Liver (tissue), 9 donors: ENCODE results near the gene SASH1. TPM values are rescaled to one million over a fixed set of nuclear protein-coding genes. Genes with fewer than 3 reads are reported as not detected.

Source experiments
- DNase-seq: peaks from one replicate; pipeline ENCODE4 v3.0.0-alpha.2; 2017; ENCODE audit warnings: low spot score
- H3K27ac ChIP-seq, 2 donors: one replicate each; pipeline ENCODE4 v1.7.0; 2013; ENCODE audit warnings: inconsistent platforms in 2 of 2, low read length in 2 of 2, control low read depth in 1 of 2, low read depth in 1 of 2, mild to moderate bottlenecking in 1 of 2
- H3K27me3 ChIP-seq, 4 donors: one replicate each; pipeline versions ENCODE4 v1.6.1 to v1.7.0; 2013; ENCODE audit warnings: low read length in 3 of 4, inconsistent platforms in 1 of 4, mild to moderate bottlenecking in 1 of 4, moderate library complexity in 1 of 4; ENCODE audit not compliant: control insufficient read depth in 4 of 4, insufficient read depth in 4 of 4
- H3K36me3 ChIP-seq, 4 donors: one replicate each; pipeline versions ENCODE4 v1.6.1 to v1.7.0; 2013; ENCODE audit warnings: low read length in 3 of 4, mild to moderate bottlenecking in 3 of 4, low read depth in 1 of 4, moderate library complexity in 1 of 4; ENCODE audit not compliant: control insufficient read depth in 4 of 4, insufficient read depth in 3 of 4
- H3K4me1 ChIP-seq, 4 donors: one replicate each; pipeline versions ENCODE4 v1.6.1 to v1.7.0; 2013; ENCODE audit warnings: low read length in 3 of 4, mild to moderate bottlenecking in 3 of 4, moderate library complexity in 1 of 4; ENCODE audit not compliant: control insufficient read depth in 4 of 4, insufficient read depth in 4 of 4
- H3K4me3 ChIP-seq, 3 donors: one replicate each; pipeline versions ENCODE4 v1.6.1 to v1.7.0; 2013; ENCODE audit warnings: low read length in 3 of 3, control low read depth in 1 of 3, low read depth in 1 of 3, mild to moderate bottlenecking in 1 of 3
- H3K9ac ChIP-seq, 2 donors: one replicate each; pipeline ENCODE4 v1.7.0; 2013; ENCODE audit warnings: low read length in 2 of 2, mild to moderate bottlenecking in 2 of 2, moderate library complexity in 2 of 2, control low read depth in 1 of 2, low read depth in 1 of 2
- H3K9me3 ChIP-seq, 4 donors: one replicate each; pipeline versions ENCODE4 v1.6.1 to v1.7.0; 2013; ENCODE audit warnings: low read length in 3 of 4; ENCODE audit not compliant: control insufficient read depth in 4 of 4
- EGR1 ChIP-seq, 2 donors: IDR thresholded peaks; 2 replicates each; pipeline ENCODE4 v1.6.1; 2016 to 2018; ENCODE audit warnings: antibody characterized with exemption in 2 of 2, low read depth in 2 of 2
- HNF4A ChIP-seq, 2 donors: conservative IDR thresholded peaks; 2 replicates each; pipeline ENCODE4 v1.6.1; 2016; ENCODE audit warnings: antibody characterized with exemption in 2 of 2, mild to moderate bottlenecking in 2 of 2
- HNF4G ChIP-seq: IDR thresholded peaks from 2 replicates; pipeline ENCODE4 v1.6.1; 2016; ENCODE audit warnings: antibody characterized with exemption
- JUND ChIP-seq, 2 donors: IDR thresholded peaks; 2 replicates each; pipeline ENCODE4 v1.6.1; 2016; ENCODE audit warnings: antibody characterized with exemption in 2 of 2
- NR2F2 ChIP-seq: IDR thresholded peaks from 2 replicates; pipeline ENCODE4 v1.6.1; 2016; ENCODE audit warnings: antibody characterized with exemption
- RAD21 ChIP-seq, 2 donors: IDR thresholded peaks; 2 replicates each; pipeline ENCODE4 v1.6.1; 2016; ENCODE audit warnings: antibody characterized with exemption in 2 of 2, mild to moderate bottlenecking in 2 of 2
- RXRA ChIP-seq, 2 donors: IDR thresholded peaks; 2 replicates each; pipeline ENCODE4 v1.6.1; 2017 to 2018; ENCODE audit warnings: antibody characterized with exemption in 2 of 2, mild to moderate bottlenecking in 1 of 2
- SP1 ChIP-seq: IDR thresholded peaks from 2 replicates; pipeline ENCODE4 v1.6.1; 2018; ENCODE audit warnings: antibody characterized with exemption, mild to moderate bottlenecking
- TAF1 ChIP-seq: conservative IDR thresholded peaks from 2 replicates; pipeline ENCODE4 v1.6.1; 2016; ENCODE audit warnings: antibody characterized with exemption, mild to moderate bottlenecking
- YY1 ChIP-seq: IDR thresholded peaks from 2 replicates; pipeline ENCODE4 v1.6.1; 2016; ENCODE audit warnings: antibody characterized with exemption, mild to moderate bottlenecking
- WGBS: extraction: QIAGEN DNeasy Blood & Tissue Kit; methylation state at CpG from one replicate; pipeline ENCODE4 v1.1.7; 2013; 5-methylcytosine and 5-hydroxymethylcytosine counted together
- polyA plus RNA-seq, 2 donors: library from polyadenylated mRNA; stranded (reverse) in 1 of 2; unstranded in 1 of 2; fragments of 200-250 nt in 1 of 2; fragments of >200 nt in 1 of 2; fragmentation: Nextera tagmentation in 1 of 2; extraction: Ambion mirVana in 1 of 2; gene quantifications; one replicate each; pipeline versions ENCODE4 v1.2.1 to v1.2.3, GENCODE V29; 2013 to 2015
- total RNA-seq, 2 donors: library from RNA; depleted of rRNA; stranded (reverse); fragments of >200 nt; gene quantifications; one replicate each; pipeline ENCODE4 v1.2.3, GENCODE V29; 2014
- TF ChIP-seq, protein P1 (sequence below): IDR thresholded peaks from 2 replicates; pipeline ENCODE4 v1.6.1; 2016; ENCODE audit warnings: antibody characterized with exemption, mild to moderate bottlenecking
- TF ChIP-seq, protein P2 (sequence below): IDR thresholded peaks from 2 replicates; pipeline ENCODE4 v1.6.1; 2016; ENCODE audit warnings: antibody characterized with exemption
- TF ChIP-seq, protein P3 (sequence below): fragments of 150-350 bp; IDR thresholded peaks from 2 replicates; pipeline ENCODE4 v1.5.1; 2017; ENCODE audit warnings: improper control_type of control experiment, low read depth, low read length; ENCODE audit not compliant: missing input control
- TF ChIP-seq, protein P4 (sequence below): IDR thresholded peaks from 2 replicates; pipeline ENCODE4 v1.6.1; 2016; ENCODE audit warnings: antibody characterized with exemption
- donor health status: healthy.
- donor health status: healthy.
- donor health status: healthy.
- donor health status: healthy.
- donor health status: healthy.

Gene SASH1
- total and polyA plus RNA-seq, 4 donors, result 3.5 to 16.4 (median 7.6) TPM

DNA sequence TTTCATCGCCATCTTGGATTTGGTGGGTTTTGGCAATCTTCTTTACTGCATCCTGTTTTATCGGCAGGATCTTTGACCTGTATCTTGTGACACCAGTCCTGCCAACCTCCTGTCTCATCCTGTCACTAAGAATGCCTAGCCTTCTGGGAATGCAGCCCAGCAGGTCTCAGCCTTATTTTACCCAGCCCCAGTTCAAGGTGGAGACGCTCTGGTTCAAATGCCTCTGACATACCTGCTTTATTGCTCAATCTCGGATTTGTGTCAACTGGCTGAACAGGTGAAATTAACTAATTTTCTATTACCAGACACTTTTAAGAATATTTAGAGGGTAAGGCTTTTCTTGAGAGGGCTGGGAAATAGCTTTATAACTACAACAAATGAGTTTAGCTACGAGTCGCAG is 102.5 kb downstream of the SASH1 start:
- Histone ChIP-seq H3K9me3 (no peaks in the 10 kb centered on the region), H3K4me3 (no peak overlapping the region), H3K9ac (no peak overlapping the region), H3K27me3 (no peaks in the 10 kb centered on the region), H3K36me3 (peaks cover 0 to 5% (median under 1%) of the 10 kb centered on the region in 4 donors), H3K4me1 (no peaks in the 10 kb centered on the region), H3K27ac (no peak overlapping the region)
- DNase-seq, result no peak
- TF ChIP-seq, protein P1, sequence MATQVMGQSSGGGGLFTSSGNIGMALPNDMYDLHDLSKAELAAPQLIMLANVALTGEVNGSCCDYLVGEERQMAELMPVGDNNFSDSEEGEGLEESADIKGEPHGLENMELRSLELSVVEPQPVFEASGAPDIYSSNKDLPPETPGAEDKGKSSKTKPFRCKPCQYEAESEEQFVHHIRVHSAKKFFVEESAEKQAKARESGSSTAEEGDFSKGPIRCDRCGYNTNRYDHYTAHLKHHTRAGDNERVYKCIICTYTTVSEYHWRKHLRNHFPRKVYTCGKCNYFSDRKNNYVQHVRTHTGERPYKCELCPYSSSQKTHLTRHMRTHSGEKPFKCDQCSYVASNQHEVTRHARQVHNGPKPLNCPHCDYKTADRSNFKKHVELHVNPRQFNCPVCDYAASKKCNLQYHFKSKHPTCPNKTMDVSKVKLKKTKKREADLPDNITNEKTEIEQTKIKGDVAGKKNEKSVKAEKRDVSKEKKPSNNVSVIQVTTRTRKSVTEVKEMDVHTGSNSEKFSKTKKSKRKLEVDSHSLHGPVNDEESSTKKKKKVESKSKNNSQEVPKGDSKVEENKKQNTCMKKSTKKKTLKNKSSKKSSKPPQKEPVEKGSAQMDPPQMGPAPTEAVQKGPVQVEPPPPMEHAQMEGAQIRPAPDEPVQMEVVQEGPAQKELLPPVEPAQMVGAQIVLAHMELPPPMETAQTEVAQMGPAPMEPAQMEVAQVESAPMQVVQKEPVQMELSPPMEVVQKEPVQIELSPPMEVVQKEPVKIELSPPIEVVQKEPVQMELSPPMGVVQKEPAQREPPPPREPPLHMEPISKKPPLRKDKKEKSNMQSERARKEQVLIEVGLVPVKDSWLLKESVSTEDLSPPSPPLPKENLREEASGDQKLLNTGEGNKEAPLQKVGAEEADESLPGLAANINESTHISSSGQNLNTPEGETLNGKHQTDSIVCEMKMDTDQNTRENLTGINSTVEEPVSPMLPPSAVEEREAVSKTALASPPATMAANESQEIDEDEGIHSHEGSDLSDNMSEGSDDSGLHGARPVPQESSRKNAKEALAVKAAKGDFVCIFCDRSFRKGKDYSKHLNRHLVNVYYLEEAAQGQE, result no peak
- TF ChIP-seq HNF4G (no peak), EGR1 (IDR thresholded peaks at IDR 0.05; ENCODE audit: low read depth in 2 of 2) (no peak), TAF1 (no peak), SP1 (no peak), JUND (IDR thresholded peaks at IDR 0.05) (no peak), NR2F2 (no peak), YY1 (no peak), RAD21 (IDR thresholded peaks at IDR 0.05) (no peak), RXRA (IDR thresholded peaks at IDR 0.05) (no peak)
- TF ChIP-seq, protein P2, sequence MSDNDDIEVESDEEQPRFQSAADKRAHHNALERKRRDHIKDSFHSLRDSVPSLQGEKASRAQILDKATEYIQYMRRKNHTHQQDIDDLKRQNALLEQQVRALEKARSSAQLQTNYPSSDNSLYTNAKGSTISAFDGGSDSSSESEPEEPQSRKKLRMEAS, result no peak
- TF ChIP-seq, protein P3, sequence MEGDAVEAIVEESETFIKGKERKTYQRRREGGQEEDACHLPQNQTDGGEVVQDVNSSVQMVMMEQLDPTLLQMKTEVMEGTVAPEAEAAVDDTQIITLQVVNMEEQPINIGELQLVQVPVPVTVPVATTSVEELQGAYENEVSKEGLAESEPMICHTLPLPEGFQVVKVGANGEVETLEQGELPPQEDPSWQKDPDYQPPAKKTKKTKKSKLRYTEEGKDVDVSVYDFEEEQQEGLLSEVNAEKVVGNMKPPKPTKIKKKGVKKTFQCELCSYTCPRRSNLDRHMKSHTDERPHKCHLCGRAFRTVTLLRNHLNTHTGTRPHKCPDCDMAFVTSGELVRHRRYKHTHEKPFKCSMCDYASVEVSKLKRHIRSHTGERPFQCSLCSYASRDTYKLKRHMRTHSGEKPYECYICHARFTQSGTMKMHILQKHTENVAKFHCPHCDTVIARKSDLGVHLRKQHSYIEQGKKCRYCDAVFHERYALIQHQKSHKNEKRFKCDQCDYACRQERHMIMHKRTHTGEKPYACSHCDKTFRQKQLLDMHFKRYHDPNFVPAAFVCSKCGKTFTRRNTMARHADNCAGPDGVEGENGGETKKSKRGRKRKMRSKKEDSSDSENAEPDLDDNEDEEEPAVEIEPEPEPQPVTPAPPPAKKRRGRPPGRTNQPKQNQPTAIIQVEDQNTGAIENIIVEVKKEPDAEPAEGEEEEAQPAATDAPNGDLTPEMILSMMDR, result no peak
- 81% methylated on average over 6 of the region's 6 CpGs for WGBS

DNA sequence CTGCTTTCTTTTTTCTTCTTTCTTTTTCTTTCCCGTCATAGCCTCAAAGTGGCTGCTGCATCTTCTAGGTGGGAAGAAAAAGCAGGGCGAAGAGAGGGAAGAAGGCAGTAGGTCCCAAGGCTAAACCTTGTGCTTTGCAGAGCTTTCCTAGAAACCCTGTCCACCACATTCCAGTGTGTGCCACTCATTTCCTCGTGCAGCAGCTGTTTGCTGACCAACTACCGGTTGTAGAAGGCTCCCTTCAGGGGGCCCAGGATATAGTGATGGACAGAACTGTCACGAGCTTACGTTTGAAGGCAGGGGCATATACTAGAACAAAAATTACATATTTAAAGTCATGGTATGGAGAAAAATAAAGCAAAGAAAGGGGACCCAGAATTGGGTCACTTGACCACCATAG is 103.0 kb downstream of the SASH1 start:
- H3K27me3 ChIP-seq, result no peaks in the 10 kb centered on the region
- WGBS, result 89% methylated on average over 6 of the region's 6 CpGs
- H3K4me1 ChIP-seq, result no peaks in the 10 kb centered on the region
- H3K9me3 ChIP-seq, result no peaks in the 10 kb centered on the region
- H3K27ac ChIP-seq, result no peak overlapping the region
- TF ChIP-seq, protein P3, result no peak
- no peak for TF ChIP-seq RAD21 (IDR thresholded peaks at IDR 0.05)
- TF ChIP-seq JUND (IDR thresholded peaks at IDR 0.05), result no peak
- TF ChIP-seq, protein P4, sequence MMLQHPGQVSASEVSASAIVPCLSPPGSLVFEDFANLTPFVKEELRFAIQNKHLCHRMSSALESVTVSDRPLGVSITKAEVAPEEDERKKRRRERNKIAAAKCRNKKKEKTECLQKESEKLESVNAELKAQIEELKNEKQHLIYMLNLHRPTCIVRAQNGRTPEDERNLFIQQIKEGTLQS, result no peak
- no peak for TF ChIP-seq HNF4A (conservative IDR thresholded peaks at IDR 0.05)
- TF ChIP-seq TAF1, result no peak
- DNase-seq, result no peak
- peaks cover 0 to 5% (median under 1%) of the 10 kb centered on the region in 4 donors for H3K36me3 ChIP-seq
- H3K9ac ChIP-seq, result no peak overlapping the region
- H3K4me3 ChIP-seq, result no peak overlapping the region
